Mesodermal cell (in vitro differentiated cells): ENCODE data around the gene COL21A1. TPM values are rescaled to one million over a fixed set of nuclear protein-coding genes. Genes with fewer than 3 reads are reported as not detected.

Experiments
- H3K27ac ChIP-seq: 2 replicates; pipeline ENCODE4 v1.7.0; 2013; ENCODE audit warnings: mild to moderate bottlenecking, low read depth, low read length, moderate library complexity; ENCODE audit not compliant: severe bottlenecking
- H3K36me3 ChIP-seq: 2 replicates; pipeline ENCODE4 v1.7.1; 2013; ENCODE audit warnings: mild to moderate bottlenecking, low read length, moderate library complexity; ENCODE audit not compliant: control insufficient read depth, insufficient read depth
- H3K4me1 ChIP-seq: one replicate; pipeline ENCODE4 v1.7.1; 2013; ENCODE audit warnings: mild to moderate bottlenecking, low read length; ENCODE audit not compliant: insufficient read depth, control insufficient read depth, poor library complexity, severe bottlenecking
- H3K4me3 ChIP-seq: 2 replicates; pipeline ENCODE4 v1.7.0; 2013; ENCODE audit warnings: low read length, control low read depth, mild to moderate bottlenecking; ENCODE audit not compliant: insufficient read depth, poor library complexity, severe bottlenecking; ENCODE audit errors: extremely low read depth
- H3K9me3 ChIP-seq: 2 replicates; pipeline ENCODE4 v1.7.1; 2013; ENCODE audit warnings: mild to moderate bottlenecking, low read length, moderate library complexity; ENCODE audit not compliant: control insufficient read depth
- WGBS, 2 experiments: methylation state at CpG; one replicate each; pipeline ENCODE4 v1.1.5; 2013; ENCODE audit warnings: missing lambda C conversion rate in 2 of 2; ENCODE audit not compliant: insufficient coverage in 2 of 2; 5-methylcytosine and 5-hydroxymethylcytosine counted together
- polyA plus RNA-seq, 2 experiments: library from polyadenylated mRNA; stranded (reverse); fragments of 50-300 nt; gene quantifications; one replicate each; pipeline ENCODE4 v1.2.3, GENCODE V29; 2013

The COL21A1 gene
- polyA plus RNA-seq (2013, experiment 1 of 2), result 0.66 TPM
- polyA plus RNA-seq (2013, experiment 2 of 2), result 1.3 TPM

DNA sequence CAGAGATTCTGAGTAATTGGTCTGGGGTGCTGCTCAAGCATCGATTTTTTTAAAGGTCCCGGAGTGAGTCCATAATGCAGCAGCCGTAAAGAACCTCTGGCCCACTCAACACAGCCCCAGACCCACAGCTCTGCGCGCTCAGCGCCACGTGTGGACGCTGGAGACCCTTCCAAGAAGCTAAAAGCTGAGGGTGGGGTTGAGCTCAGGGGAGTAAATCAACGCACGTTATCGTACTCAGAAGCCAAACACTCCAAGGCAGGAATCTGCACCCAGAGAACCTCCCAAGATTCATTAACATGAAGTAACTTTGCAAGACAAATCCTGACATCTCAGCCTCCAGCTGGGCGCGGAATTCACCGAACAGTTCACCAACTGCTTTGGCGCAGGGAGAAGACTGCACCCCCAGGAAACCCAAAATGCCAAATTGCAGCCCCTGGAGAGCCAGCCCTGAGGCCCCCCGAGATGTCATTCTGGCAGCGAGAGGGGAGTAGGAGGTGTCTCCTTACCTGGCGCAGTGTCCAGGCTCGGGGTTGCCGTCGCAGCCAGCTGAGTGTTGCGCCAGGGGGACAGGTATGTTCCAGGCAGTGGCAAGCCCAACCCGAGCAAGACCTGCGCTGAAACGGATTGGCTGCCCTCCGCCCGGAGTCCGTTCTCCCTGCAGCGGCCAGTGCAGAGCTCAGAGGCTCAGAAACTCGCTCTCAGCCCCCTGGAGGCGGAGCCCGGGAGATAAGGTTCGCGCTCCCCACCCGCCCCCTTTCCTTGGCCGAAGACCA is at the start of gene COL21A1:
TSS of gene COL21A1 (minus strand) at position 700 of the 773 bp plus-strand sequence. CDS start 64,962 bp downstream, outside the sequence.
- Histone ChIP-seq H3K27ac (no peak within 1 kb of the TSS), H3K36me3 (no peaks in the 10 kb centered on the region), H3K9me3 (no peaks in the 10 kb centered on the region), H3K4me1 (no peaks in the 10 kb centered on the region), H3K4me3 (peak within 1 kb of the TSS; percentile 37)
- WGBS, 2 experiments, result 3 to 5% methylated on average over 16 to 26 of the region's 36 CpGs

DNA sequence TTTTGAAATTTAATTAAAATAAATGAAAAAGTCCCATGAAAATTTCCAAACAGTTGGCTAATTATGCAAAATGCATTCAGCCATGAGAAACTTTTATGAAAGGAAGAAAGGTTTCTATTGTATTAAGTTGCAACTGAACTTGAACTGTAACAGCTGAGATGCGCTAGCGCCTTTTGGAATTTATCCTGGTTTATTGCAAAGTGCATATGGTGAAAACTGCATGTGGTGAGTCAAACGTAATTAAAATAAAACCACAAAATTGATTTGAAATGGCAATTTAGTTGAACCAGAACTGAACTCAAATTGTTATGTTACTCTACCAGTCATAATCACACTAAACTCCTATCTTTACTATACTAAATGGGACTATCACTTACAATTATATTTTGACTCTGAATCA is 46.4 kb upstream of the COL21A1 start:
- no peaks in the 10 kb centered on the region for H3K4me1 ChIP-seq
- no peak overlapping the region for H3K4me3 ChIP-seq
- no peaks in the 10 kb centered on the region for H3K9me3 ChIP-seq
- H3K27ac ChIP-seq, result no peak overlapping the region
- 100% methylated on average over 2 of the region's 3 CpGs; no CpG with 5 or more reads in 1 of the 2 experiments for WGBS, 2 experiments
- no peaks in the 10 kb centered on the region for H3K36me3 ChIP-seq

DNA sequence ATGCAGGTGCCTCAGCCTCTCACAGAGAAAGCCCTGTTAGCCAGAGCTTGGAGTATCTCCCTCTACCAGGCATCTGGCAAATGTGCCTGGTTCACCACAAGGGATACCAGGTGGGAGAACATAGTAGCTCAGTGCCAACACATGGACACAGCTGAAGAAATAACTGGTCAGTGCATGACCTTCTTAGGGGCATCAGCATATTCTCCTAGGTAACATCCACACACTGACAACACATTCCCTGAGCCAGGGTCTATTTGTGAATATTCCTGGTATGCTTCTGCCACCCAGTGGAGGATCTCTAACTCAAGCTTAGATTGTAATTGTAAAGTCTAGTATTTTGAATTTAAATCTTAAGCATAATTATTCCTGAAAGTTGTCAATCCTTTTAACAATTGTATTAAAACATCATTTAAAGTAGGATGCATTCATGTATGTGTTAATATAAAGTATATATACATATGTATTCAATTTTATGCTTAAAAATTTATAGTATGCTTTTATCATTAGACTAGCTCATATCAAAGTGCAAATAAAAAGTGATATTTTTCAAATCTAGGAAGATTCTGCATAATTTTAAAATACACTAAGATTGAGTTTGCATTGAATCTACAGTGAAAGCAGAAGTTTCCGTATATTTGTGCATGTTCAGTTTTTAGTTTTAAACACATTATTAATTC is 45.3 kb upstream of the COL21A1 start:
- no peaks in the 10 kb centered on the region for H3K9me3 ChIP-seq
- no peaks in the 10 kb centered on the region for H3K4me1 ChIP-seq
- WGBS, 2 experiments, result no CpG with 5 or more reads among the region's 1 CpG

DNA sequence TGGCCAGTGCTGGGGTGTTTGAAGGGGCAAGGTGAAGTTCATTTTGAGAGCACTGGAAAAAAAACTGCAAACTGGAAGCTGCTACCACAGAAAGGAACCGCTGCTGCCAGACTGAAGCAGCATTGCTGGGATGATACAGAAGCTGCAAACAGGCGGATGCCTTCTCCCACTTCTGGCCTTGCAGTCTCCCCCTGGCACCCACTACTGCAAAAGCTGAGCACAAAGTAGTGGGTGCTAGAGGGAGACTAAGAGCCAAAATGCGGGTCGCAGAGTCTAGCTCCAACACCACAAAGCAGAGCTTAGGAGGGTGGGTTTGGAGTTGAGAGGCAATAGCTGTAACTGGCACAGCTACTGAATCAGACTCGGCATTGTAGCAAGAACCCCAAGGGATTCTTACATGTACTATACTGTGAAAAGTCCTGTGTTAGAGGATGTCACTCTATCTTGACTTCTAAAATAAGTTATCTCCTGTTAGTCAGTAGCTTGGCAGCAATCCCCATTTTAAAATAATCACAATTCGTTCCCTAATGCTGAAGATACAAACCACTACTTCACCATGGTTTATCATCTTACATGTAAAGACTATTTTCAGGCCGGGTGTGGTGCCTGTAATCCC is 44.0 kb upstream of the COL21A1 start:
- Histone ChIP-seq H3K4me3 (no peak overlapping the region), H3K9me3 (no peaks in the 10 kb centered on the region), H3K27ac (no peak overlapping the region), H3K36me3 (no peaks in the 10 kb centered on the region), H3K4me1 (no peaks in the 10 kb centered on the region)
- WGBS, 2 experiments, result 81 to 88% methylated on average over 5 to 6 of the region's 7 CpGs

More for the DNA sequence above, 45.3 kb upstream of the COL21A1 start:
- no peaks in the 10 kb centered on the region for H3K36me3 ChIP-seq
- H3K27ac ChIP-seq, result no peak overlapping the region
- no peak overlapping the region for H3K4me3 ChIP-seq

DNA sequence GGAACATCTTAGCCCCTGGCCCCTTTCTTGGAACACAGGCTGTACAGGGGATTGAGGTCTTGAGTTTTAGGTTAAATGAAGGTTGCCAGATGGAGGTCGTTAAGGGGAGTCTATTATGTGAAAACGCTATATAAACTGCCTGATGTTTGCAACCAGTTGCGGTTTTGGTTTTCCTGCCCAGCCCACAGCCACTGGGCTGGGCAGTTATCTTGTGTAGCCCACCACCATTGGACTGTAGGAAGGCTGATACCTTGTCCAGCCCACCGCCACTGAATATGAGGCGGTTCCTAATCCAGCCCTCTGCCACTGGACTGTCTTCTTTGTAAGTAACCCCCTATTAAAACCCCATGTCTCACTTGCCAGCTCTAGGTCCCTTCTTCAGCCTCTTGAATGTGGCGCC is 42.3 kb upstream of the COL21A1 start:
- Histone ChIP-seq H3K27ac (no peak overlapping the region), H3K36me3 (no peaks in the 10 kb centered on the region)
- WGBS, 2 experiments, result 98% methylated on average over 5 to 6 of the region's 6 CpGs

DNA sequence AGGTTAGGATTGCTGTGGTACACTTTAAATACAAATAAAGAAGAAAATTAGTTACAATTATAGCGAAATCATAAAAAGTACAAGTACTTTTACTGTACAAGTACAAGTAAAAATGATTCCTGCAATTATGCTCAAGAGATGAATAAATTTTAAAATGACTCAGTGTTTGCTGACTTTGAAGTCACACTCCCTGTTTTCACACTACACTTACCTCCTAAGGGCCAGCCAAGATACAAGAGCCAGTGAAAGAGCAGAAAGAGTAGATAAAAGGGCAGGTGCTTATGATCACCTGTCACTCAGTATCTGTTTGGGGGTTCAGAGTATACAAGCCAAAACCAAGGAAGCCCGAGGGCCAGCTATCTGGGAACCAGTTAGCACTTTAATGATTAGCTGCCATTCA is 41.0 kb upstream of the COL21A1 start:
- H3K4me1 ChIP-seq, result no peaks in the 10 kb centered on the region
- no peaks in the 10 kb centered on the region for H3K36me3 ChIP-seq
- H3K4me3 ChIP-seq, result no peak overlapping the region
- H3K27ac ChIP-seq, result no peak overlapping the region
- 80 to 100% methylated on average over 1 of the region's 2 CpGs for WGBS, 2 experiments
- H3K9me3 ChIP-seq, result no peaks in the 10 kb centered on the region

More for the DNA sequence above, 42.3 kb upstream of the COL21A1 start:
- no peaks in the 10 kb centered on the region for H3K9me3 ChIP-seq
- H3K4me3 ChIP-seq, result no peak overlapping the region
- no peaks in the 10 kb centered on the region for H3K4me1 ChIP-seq

DNA sequence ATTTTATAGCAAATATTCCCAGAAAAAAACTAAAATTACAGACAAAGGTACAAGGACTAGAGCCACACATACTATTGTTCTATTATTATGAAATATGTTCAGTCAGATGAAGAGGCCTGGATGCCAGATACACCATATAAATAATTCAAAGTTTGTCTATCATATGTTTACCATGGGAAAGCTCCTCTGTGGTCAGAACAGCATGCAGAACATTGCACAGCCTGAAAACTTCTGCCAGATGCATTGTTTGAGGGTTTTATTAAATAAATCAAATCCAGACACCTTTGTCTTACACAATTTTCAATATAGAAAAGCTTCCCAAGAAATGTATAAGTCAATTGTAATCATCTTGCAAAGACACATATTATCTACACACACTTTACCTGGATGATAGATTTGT is 35.0 kb upstream of the COL21A1 start:
- no peak overlapping the region for H3K4me3 ChIP-seq
- no peak overlapping the region for H3K27ac ChIP-seq
- peaks cover 18% of the 10 kb centered on the region for H3K4me1 ChIP-seq
- no peaks in the 10 kb centered on the region for H3K36me3 ChIP-seq
- H3K9me3 ChIP-seq, result no peaks in the 10 kb centered on the region

DNA sequence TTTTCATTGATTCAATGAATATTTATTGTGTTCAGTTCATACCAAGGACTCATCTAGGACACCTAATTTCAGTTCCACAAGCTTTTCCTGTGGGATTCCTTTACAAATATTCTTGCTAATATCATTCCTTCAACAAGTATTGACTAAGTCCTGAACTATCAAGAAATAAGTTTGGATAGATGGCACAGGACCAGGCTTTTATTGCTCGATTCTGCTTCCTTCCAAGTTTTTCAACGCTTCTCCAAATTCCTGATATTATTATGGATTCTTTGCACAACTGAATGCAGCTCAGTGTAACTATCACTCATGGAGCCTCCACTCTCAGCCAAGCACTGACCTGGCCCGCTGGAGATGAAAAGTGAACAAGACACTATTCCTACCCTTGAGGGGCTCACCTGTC is 32.7 kb upstream of the COL21A1 start:
- Histone ChIP-seq H3K9me3 (no peaks in the 10 kb centered on the region), H3K4me1 (peaks cover 18% of the 10 kb centered on the region), H3K27ac (no peak overlapping the region), H3K4me3 (no peak overlapping the region), H3K36me3 (no peaks in the 10 kb centered on the region)
- 82 to 100% methylated on average over 2 of the region's 3 CpGs for WGBS, 2 experiments

DNA sequence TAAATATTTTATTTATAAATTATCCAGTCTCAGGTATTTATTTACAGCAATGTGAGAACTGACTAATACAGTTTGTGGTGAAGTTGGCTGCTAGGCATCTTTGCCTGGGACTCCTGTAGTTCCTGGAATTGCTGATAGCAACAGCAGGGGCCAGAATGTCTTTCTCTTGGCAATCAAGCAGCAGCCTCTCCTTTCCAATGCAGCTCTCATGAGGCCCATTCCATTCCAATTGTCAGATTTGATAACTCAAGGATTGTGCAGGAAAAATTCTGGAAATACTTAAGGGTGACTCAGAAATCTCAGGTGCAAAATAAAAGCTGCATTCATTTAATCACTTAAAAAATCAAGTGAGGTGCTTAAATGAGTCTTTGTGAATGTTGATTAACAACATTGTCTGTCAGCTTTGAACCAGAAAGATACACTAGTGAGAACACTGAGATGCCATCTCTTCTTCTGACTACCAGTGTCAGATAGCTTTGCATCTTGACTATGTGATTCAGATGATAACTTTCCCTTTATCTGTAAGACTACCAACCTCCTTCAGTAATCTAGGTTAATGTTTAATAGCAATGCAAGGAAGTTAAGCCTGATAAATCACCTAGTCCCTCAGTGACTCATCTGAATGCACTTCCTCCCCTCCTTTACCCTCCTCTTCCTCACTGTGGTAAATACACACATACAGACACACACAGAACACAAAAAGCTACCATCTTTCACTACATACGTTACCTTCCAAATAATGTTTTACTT is 32.1 kb upstream of the COL21A1 start:
- Histone ChIP-seq H3K4me1 (peaks cover 18% of the 10 kb centered on the region), H3K4me3 (no peak overlapping the region), H3K36me3 (no peaks in the 10 kb centered on the region), H3K9me3 (no peaks in the 10 kb centered on the region), H3K27ac (no peak overlapping the region)
- 100% methylated on average over 1 of the region's 1 CpG; no CpG with 5 or more reads in 1 of the 2 experiments for WGBS, 2 experiments

DNA sequence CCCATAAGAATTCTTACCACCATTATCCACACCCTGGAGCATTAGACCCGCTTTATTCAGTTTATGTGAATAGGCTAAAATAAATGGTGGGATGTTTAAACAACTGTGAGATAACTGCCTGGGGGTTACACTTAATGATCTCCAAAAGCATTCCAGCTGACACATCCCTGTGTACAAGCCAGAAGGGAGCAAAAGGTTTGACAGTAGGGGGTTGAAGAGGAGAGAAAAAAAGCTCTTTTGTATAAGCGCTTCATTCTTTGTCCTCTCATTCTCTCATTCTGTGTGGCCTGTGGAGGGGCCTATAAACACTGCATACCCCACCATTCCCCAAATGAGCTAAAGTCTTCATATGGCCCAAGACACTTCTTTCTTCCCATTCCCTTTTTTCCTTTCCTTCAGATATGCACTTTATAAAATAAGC is 30.8 kb upstream of the COL21A1 start:
- 0% methylated on average over 1 of the region's 2 CpGs; no CpG with 5 or more reads in 1 of the 2 experiments for WGBS, 2 experiments
- Histone ChIP-seq H3K36me3 (no peaks in the 10 kb centered on the region), H3K4me3 (no peak overlapping the region), H3K27ac (no peak overlapping the region), H3K9me3 (no peaks in the 10 kb centered on the region), H3K4me1 (peaks cover 18% of the 10 kb centered on the region)
